Stimulated activated CD4-positive, alpha-beta T cell treated with anti-CD3 and anti-CD28 coated beads, Interleukin-1b, Interleukin-23, amount 100 ng/mL, for 24 hours (primary cell): ENCODE results near the gene ZNF264.
"Not testable (repeated sequence)": the region's sequence is repeated elsewhere in the genome, so short reads cannot be mapped to it uniquely, and the experiment has no call there.

Experiments used
- DNase-seq, 4 experiments: peaks; one replicate each; pipeline ENCODE4 v3.0.0-alpha.2; 2020; ENCODE audit warnings: low read depth in 4 of 4, low spot score in 1 of 4

The ZNF264 gene

GRCh38 chr19:57244513-57244912, 53.2 kb downstream of the ZNF264 start:
- DNase-seq, result no peak

- DNase-seq, result no peak
Observed at GRCh38 chr19:57245066-57245465, 53.8 kb downstream of the ZNF264 start.

DNA sequence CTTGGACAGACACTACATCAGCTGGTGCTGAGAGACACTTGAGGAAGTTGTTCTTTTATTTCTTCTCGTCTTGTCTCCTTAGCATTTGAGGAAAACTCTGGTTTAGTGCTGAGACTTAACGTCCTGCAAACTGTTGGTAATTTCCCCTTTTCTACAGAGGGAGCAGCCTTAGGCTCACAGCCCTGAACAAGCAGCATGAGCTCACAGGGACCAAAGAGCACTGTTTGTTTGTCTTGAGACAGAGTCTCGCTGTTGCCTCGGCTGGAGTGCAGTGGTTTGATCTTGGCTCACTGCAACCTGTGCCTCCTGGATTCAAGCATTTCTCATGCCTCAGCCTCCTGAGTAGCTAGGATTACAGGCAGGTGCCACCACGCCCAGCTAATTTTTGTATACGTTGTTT, 54.7 kb downstream of the ZNF264 start:
- no peak for DNase-seq

DNA sequence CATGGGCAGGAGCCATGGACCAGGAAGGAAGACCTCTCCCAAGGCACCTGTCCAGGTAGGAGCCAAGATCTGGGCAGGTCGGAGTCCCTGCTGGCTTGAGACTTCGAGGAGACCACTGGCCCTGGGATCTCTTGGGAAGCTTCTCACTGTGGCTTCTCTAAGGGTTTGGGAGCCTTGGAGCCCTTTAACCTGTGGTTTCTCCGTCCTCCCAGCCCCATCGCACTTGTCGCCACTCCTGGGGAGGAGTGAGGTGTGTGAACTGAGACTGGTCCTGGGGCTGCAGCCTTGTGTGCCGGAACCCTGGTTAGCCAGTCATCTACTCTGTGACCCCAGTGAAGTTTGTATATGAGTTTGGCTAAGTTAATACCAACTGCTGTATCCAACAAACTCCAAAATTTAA, 57.3 kb downstream of the ZNF264 start:
- DNase-seq, result no peak

GRCh38 chr19:57249329-57249728, 58.0 kb downstream of the ZNF264 start:
- DNase-seq, result no peak

DNA sequence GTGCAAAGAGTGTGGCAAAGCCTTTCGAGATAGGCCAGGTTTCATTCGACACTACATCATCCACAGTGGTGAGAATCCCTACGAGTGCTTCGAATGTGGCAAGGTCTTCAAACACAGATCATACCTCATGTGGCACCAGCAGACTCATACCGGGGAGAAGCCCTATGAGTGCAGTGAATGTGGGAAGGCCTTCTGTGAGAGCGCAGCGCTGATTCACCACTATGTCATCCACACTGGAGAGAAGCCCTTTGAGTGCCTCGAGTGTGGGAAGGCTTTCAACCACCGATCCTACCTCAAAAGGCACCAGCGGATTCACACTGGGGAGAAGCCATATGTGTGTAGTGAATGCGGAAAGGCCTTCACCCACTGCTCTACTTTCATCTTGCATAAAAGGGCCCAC, 62.5 kb downstream of the ZNF264 start:
- DNase-seq, result not testable (repeated sequence)

GRCh38 chr19:57262044-57262443, 70.7 kb downstream of the ZNF264 start:
- no peak for DNase-seq

- DNase-seq, result no peak
Observed at GRCh38 chr19:57263244-57263741, 72.0 kb downstream of the ZNF264 start.

- no peak for DNase-seq
Observed at GRCh38 chr19:57267291-57267690, 76.0 kb downstream of the ZNF264 start.

- no peak for DNase-seq
Observed at GRCh38 chr19:57269515-57270250, 78.4 kb downstream of the ZNF264 start.

DNA sequence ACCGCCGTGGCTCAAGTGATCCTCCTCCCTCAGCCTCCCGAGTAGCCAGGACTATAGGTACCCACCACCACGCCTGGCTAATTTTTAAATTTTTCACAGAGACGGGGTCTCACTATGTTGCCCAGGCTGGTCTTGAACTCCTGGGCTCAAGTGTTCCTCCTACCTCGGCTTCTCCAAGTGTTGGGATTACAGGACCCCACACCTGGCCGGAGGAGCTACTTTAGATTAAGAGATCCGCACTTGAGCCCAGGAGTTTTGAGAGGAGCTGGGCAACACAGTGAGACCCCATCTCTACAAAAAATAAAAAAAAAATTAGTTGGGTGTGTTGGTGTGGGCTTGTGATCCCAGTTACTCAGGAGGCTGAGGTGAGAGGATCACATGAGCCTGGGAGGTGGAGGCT, 80.0 kb downstream of the ZNF264 start:
- DNase-seq, result no peak
